ENCODE data around the gene ABHD5.
"Not testable (repeated sequence)": the region's sequence is repeated elsewhere in the genome, so short reads cannot be mapped to it uniquely, and the experiment has no call there.

Gene ABHD5

DNA sequence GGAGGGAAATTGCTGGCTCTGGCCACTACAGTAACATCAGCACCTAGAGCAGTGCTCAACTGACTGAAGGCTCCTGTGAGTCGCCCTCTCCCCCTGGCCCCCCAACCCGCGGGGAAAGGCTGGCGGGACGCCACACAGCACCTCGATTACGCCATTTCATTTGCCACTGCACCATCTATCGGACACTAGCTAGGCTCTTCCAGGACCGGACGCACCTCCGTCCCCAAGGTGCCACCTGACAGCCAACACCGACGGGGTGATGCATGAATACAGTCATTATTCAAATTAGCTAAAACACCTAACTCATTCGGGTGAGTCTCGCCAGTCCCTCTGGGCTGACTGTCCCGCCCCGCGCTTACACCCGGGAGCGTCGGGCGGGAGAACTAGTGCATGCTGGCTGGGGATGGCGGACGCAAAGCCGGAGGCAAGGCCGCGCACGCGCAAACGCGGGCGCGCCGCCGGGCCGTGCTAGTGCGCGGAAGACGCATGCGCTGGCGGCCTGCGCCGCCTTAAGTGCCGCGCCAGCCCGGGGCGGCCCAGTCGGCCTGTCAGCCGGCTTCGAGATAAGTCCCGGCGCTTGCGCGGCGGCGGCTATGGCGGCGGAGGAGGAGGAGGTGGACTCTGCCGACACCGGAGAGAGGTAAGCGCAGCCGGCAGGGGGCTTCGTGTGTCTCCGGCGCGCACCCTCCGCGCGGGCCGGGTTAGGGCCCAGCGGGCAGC, at the start of gene ABHD5:
Gene ABHD5 (plus strand): TSS at position 539 of the 720 bp plus-strand sequence. CDS start 55 bp downstream, at position 594.
- peak in 57 of 58 donors; percentile 43 to 93 (median 83) for DNase-seq

DNA sequence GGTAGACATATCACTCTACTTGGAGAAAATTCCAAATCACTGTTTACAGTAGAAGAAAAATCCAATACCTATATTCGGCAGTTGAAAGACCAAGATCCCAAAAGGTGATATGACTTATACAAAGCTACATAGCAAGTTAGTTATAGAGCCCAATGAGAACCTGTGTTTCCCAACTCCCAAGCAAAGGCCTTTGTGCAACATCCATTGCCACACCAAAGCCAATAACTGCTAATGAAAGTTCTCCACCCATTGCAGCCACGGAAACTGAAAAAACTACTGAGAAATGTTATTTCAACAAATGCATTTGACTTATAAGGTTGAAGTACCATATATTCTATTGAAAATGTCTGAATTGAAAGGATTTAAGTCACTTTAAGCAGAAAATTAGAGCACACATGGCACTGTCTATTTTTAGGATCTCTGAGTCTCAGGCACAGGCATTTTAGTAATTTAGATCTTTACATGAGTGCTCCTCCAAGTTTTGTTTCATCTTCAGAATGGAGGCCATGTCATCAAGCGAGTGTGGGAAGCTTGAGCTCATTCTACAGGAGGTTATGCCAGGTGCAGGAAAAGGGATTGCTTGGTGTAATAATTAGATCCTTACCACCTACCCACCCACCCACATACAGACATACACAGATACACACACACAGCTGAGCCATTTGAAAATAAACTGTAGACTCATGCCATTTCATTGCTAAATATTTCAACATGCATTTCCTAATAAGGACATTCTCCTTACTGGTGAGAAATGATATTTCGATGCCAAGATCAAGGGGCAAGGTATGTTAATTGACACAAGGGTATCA, 49.2 kb upstream of the ABHD5 start:
- DNase-seq = peak in 3 of 58 donors; percentile 4 to 17 (median 14)

DNA sequence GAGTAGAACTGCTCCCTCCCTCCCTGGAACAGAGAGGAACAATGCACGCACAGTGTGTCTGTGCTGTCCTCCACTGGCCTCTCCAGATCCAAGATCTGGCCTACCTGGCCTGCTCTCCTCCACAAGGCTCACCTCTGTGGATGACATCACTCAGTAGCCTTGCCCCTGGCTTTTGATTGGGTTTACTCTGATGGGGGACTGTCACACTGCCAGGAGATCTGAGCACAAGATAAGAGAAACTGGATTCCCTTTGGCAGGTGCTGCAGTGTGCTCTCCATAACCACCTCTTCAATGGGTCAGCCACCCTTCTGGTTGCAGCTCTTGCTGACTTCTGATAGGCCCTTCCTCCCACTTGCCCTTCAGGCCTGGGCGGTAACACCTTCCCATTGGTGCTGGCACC, 46.3 kb upstream of the ABHD5 start:
- DNase-seq = no peak

DNA sequence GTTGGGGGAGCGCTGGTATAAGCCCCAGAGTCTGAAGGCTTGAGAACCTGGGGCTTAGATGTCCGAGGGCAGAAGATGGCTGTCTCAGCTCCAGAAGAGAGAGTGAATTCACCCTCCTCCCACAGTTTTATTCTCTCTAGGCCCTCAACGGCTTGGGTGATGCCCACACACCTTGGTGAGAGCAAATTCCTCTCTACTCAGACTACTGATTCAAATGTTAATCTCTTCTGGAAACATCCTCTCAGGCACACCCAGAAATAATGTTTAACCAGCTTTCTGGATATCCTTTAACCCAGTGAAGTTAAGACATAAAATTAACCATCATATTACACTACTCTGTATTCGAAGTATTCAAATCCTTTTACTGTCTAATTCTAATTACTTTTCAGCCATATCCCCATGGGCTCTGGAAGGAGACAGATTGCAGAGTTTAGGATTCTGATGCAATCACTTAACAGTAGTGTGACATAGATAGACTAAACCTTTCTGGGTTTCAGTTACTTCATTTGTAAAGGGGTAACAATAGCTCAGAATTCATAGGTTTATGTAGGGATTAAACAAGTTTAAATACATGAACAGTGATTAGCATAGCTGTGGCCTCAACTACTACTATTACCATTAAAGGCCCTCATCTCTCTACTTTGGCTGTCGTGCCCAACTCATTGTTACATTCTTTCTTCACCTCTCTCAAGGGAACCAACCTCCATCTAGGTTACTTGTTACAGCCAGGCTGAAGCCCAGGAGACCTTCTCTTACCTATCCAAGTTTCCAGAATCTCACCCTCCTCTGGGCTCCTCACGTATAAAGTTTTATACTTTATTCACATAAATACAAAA, 43.2 kb upstream of the ABHD5 start:
- DNase-seq = no peak

DNA sequence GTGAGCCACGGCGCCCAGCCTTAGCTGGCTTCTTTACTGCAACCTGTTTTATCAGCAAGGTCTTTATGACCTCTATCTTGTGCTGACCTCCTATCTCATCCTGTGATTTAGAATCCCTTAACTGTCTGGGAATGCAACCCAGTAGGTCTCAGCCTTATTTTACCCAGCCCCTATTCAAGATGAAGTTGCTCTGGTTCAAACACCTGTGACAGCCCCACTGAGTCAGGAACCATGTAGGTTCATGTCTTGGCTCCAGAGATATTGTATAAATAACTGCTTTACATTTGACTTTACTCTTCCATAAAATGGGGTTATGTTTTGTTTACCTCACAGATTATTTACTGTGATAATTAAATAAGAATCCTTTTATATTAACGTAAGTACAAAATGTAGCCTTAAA, 41.8 kb upstream of the ABHD5 start:
- DNase-seq = no peak

DNA sequence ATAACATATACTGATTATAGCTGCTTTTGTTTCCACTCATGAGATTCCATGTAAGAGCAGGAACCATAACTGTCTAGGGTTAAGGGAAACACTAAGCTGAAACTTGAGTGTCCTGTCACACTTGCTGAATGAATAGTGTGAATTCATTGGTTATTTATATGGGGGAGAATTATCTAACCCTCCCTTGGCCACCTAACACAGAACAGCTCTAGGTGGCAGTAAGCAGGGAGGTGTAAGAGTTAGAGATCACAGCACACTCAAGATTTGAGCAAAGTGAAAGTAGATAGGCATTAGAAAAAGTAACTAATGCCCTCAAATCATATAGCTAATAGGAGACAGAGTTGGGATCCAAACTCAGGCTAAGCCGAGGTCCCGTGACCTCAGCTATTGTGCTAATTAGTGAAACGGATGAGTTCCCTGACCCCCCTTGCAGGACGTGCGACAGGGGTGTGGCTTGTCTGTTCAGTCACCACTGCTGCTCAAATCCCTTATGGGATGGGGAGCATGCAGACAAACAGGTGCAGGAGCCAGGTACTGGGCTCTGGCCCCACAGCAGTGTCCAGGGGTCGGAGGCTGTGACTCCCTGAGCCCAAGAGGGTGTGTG, 41.3 kb upstream of the ABHD5 start:
- DNase-seq = no peak

DNA sequence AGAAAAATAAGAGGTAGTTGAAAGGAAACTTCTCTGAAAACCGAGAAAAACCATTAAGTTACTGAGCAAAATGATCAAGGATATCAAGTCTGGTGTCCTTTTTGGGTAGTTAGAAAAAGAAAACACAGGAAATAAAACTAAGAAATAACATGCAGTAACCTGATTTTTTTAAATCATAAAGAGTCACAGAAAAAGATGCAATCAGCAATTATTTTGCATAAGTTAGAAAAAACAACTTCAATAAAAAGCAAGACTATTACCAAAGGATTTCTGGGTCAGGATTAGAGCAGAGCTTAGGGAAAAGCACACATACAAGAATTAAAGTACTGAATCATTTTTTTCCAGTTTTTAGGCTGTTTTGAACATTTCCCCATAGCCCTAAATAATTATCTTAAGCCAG, 40.4 kb upstream of the ABHD5 start:
- DNase-seq = no peak

DNA sequence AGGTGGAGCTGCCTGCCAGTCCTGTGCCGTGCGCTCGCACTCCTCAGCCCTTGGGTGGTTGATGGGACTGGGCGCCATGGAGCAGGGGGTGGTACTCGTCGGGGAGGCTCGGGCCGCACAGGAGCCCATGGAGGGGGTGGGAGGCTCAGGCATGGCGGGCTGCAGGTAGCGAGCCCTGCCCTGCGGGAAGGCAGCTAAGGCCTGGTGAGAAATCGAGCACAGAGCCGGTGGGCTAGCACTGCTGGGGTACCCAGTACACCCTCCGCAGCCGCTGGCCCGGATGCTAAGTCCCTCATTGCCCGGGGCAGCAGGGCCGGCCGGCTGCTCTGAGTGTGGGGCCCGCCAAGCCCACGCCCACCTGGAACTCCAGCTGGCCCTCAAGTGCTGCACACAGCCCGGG, 34.3 kb upstream of the ABHD5 start:
- DNase-seq = not testable (repeated sequence)

DNA sequence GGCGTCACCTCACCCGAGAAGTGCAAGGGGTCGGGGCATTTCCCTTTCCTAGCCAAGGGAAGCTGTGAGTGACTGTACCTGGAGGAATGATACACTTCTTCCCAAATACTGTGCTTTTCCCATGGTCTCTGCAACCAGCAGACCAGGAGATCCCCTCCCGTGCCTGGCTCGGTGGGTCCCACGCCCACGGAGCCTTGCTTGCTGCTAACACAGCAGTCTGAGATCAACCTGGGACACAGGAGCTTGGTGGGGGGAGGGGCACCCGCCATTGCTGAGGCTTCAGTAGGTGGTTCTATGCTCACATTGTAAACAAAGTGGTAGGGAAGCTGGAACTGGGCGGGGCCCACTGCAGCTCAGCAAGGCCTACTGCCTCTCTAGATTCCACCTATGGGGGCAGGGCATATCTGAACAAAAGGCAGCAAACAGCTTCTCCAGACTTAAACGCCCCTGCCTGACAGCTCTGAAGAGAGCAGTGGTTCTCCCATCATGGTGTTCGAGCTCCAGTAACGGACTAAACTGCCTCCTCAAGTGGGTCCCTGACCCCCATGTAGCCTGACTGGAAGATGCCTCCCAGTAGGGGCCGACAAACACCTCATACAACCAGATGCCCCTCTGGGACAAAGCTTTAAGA, 31.4 kb upstream of the ABHD5 start:
- DNase-seq = no peak

DNA sequence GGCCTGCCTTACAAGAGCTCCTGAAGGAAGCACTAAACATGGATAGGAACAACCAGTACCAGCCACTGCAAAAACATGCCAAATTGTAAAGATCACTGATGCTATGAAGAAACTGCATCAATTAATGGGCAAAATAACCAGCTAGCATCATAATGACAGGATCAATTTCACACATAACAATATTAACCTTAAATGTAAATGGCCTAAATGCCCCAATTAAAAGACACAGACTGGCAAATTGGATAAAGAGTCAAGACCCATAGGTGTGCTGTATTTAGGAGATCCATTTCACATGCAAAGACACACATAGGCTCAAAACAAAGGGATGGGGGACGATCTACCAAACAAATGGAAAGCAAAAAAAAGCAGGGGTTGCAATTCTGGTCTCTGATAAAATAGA, 29.4 kb upstream of the ABHD5 start:
- DNase-seq = not testable (repeated sequence)

DNA sequence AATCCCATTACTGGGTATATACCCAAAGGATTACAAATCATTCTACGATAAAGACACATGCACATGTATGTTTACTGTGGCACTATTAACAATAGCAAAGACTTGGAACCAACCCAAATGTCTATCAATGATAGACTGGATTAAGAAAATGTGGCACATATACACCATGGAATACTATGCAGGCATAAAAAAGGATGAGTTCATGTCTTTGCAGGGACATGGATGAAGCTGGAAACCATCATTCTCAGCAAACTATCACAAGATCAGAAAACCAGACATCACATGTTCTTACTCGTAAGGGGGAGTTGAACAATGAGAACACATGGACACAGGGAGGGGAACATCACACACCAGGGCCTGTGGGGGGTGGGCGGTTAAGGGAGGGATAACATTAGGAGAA, 25.7 kb upstream of the ABHD5 start:
- DNase-seq = not testable (repeated sequence)

DNA sequence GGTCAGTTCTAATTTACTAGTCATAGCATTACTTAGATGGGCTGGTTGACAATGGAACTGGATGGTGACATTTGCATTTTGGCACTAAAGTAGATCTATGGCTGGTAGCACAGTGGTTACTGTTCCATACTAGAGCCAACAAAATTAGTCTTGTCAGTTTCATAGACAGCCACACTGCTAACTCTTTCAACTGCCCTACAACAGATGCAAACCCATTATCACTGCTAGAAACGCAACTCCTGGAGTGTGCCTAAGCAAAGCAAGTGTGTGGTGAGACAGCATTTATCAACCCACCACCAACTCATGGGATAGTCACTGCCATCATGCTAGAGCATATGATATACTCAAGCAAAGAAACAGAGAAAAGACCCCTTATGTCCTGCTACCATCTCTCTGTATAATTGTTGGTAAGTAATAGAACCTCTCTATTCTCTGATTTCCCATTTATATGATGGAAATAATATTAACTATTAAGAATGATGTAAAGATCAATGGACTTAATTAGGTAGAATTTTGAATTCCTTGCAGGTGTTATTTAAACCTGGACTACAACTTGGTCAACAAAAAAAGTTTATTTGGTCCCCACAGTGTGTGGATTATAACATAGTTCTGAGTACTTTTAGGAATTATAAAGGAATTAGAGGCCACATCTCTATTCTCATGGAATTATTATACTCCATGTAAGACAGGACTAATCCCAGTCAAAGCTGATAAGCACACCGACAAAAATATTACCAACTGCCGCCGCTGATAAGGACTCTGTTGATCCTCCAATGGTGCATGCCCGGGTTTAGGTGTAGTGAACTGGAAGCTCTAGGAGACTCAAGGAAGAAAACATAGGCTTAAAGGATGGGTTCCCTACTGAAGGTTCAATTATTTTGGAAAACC, 19.9 kb upstream of the ABHD5 start:
- DNase-seq = no peak

DNA sequence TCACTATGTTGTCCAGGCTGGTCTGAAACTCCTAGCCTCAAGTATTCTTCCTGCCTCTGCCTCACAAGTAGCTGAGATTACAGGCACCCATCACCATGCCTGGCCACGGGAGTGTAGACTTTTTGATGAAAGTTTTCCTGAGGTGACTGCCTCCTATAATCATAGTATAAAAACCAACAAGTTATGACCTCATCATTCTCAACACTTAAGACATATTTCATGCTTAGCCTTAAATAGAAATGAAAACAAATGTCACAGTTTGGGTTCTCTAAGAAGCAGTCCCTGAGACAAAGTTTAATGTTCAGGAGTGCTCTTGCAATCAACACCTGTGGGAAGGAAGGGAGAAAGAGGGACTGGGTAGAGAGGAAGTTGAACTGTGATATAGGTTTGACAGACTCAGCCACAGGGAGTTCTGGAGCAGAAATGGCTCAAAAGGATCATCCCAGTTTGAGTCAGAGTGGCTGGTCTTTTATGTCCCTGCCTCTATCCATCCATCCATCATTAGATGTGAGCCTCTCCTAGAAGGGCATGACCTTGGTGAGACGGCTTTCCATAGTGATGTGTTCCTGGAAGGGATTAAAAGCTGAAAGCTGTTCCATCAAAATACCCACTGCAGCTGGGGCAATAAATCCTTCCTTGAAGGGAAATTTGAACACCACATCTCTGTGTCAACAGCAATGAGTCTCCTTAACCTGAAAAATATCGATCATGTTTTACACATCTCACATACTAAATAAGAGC, 16.2 kb upstream of the ABHD5 start:
- no peak for DNase-seq

DNA sequence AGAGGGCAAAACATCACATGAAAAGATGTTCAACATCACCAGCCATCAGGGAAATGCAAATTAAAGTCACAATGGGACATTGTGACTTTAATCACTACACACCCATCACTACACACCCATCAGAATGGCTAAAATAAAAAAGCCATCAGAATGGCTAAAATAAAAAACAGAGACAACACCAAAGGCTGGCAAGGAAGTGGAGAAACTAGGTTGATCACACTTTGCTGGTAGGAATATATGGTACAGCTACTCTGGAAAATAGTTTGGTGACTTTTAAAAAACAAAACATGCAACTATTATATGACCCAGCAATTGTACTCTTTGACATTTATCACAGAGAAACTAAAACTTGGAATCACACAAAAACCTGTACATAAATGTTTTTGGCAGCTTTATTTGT, 15.1 kb upstream of the ABHD5 start:
- DNase-seq = no peak

DNA sequence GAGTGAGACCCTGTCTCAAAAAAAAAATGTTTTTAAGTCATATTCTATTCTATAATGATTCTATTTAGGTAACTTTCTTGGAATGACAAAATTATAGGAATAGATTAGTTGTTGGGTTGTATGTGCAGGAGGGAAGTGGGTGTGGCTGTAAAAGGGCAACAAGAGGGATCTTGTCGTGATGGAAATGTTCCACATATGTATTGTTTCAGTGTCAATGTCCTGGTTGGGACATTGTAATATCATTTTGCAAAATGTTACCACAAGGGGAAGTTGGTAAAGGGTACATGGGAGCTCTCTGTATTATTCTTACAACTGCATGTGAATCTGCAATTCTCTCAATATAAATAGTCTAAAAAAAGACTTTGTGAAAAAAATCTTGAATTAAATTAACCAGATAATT, 14.3 kb upstream of the ABHD5 start:
- no peak for DNase-seq

DNA sequence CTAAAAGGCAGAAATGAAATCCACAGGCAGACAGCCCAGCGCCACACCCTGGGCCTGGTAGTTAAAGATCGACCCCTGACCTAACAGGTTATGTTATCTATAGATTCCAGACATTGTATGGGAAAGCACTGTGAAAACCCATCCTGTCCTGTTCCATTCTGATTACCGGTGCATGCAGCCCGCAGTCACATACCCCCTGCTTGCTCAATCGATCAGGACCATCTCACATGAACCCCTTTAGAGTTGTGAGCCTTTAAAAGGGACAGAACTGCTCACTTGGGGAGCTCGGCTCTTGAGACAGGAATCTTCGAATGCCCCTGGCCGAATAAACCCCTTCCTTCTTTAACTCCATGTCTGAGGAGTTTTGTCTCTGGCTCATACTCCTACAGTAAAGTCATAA, 12.4 kb upstream of the ABHD5 start:
- DNase-seq = not testable (repeated sequence)

DNA sequence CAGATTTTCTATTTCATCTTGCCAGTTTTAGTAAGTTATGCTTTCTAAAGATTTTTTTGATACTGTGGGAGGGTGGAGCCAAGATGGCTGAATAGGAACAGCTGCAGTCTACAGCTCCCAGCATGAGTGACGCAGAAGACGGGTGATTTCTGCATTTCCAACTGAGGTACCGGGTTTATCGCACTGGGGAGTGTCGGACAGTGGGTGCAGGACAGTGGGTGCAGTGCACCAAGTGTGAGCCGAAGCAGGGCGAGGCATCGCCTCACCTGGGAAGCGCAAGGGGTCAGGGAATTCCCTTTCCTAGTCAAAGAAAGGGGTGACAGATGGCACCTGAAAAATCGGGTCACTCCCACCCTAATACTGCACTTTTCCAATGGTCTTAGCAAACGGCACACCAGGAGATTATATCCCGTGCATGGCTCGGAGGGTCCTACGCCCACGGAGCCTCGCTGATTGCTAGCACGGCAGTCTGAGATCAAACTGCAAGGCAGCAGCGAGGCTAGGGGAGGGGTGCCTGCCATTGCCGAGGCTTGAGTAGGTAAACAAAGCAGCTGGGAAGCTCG, 11.8 kb upstream of the ABHD5 start:
- DNase-seq = not testable (repeated sequence)

DNA sequence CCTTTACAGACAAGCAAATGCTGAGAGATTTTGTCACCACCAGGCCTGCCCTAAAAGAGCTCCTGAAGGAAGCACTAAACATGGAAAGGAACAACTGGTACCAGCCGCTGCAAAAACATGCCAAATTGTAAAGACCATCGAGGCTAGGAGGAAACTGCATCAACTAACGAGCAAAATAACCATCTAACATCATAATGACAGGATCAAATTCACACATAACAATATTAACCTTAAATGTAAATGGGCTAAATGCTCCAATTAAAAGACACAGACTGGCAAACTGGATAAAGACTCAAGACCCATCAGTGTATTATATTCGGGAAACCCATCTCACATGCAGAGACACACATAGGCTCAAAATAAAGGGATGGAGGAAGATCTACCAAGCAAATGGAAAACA, 9.9 kb upstream of the ABHD5 start:
- not testable (repeated sequence) for DNase-seq

DNA sequence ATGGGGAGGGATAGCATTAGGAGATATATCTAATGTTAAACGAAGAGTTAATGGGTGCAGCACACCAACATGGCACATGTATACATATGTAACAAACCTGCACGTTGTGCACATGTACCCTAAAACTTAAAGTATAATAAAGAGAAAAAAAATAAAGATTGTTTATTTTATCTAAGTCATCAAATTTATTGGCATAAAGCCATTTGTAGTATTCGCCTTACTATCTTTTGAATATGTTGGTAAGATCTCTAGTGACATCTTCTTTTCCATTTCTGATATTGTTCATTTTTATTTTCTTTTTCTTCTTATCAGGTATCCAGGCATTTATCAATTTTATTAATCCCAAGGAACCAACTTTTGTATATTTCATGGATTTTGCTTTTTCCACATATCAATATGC, 5.8 kb upstream of the ABHD5 start:
- DNase-seq = no peak

All from anterior cingulate cortex (tissue), 58 donors.